WTC11 (cell line): ENCODE measurements around the gene GPRC5C. TPM values are rescaled to one million over a fixed set of nuclear protein-coding genes. Genes with fewer than 3 reads are reported as not detected.

Source experiments
- ATAC-seq: fragments of 200-7000 bp; cut with Tn5 transposase; 2 replicates; pipeline ENCODE4 v1.10.0; 2021; ENCODE audit warnings: mild to moderate bottlenecking, moderate library complexity
- CTCF ChIA-PET: fragments of 300-600 bp; sonication (Branson Sonifier 250); formaldehyde crosslinking; loops from one replicate; lab custom pipeline; 2021; ENCODE audit warnings: antibody characterized with exemption; lab: Charles Lee
- POLR2A ChIA-PET: fragments of 350-600 bp; sonication (Branson Sonifier 250); formaldehyde crosslinking; loops from one replicate; lab custom pipeline; 2021; ENCODE audit warnings: antibody characterized with exemption; lab: Charles Lee
- DNase-seq: peaks from one replicate; pipeline ENCODE4 v3.0.0; 2021; ENCODE audit warnings: low spot score
- H3K27ac Mint-ChIP-seq: 2 replicates; pipeline ENCODE4 v1.8.0; 2021; ENCODE audit warnings: mixed read lengths
- H3K27me3 Mint-ChIP-seq: 2 replicates; pipeline ENCODE4 v1.8.0; 2021; ENCODE audit warnings: low read depth, mild to moderate bottlenecking, moderate library complexity, mixed read lengths
- H3K36me3 Mint-ChIP-seq: 2 replicates; pipeline ENCODE4 v1.8.0; 2021; ENCODE audit warnings: mixed read lengths
- H3K4me1 Mint-ChIP-seq: 2 replicates; pipeline ENCODE4 v1.8.0; 2022; ENCODE audit warnings: mixed read lengths
- H3K4me3 Mint-ChIP-seq: 2 replicates; pipeline ENCODE4 v1.8.0; 2021; ENCODE audit warnings: mild to moderate bottlenecking, moderate library complexity, mixed read lengths
- H3K9me3 Mint-ChIP-seq: 2 replicates; pipeline ENCODE4 v1.8.0; 2021; ENCODE audit warnings: mixed read lengths
- CBFB ChIP-seq: sonication (generic); formaldehyde crosslinking; IDR thresholded peaks from 2 replicates; pipeline ENCODE4 v1.8.1; 2022; ENCODE audit warnings: mild to moderate bottlenecking, low read depth, missing genetic modification reagents
- CREB1 ChIP-seq: sonication (generic); formaldehyde crosslinking; IDR thresholded peaks from 2 replicates; pipeline ENCODE4 v1.8.0; 2023; ENCODE audit warnings: mild to moderate bottlenecking, missing genetic modification reagents
- ESRRA ChIP-seq: sonication (generic); formaldehyde crosslinking; IDR thresholded peaks from 2 replicates; pipeline ENCODE4 v1.8.1; 2022; ENCODE audit warnings: mild to moderate bottlenecking, missing genetic modification reagents, borderline replicate concordance
- FOXP1 ChIP-seq: sonication (generic); formaldehyde crosslinking; IDR thresholded peaks from 2 replicates; pipeline ENCODE4 v1.8.0; 2022; ENCODE audit warnings: missing genetic modification reagents, mild to moderate bottlenecking, moderate library complexity, borderline replicate concordance
- FOXP4 ChIP-seq: sonication (generic); formaldehyde crosslinking; IDR thresholded peaks from 2 replicates; pipeline ENCODE4 v1.8.0; 2022; ENCODE audit warnings: mild to moderate bottlenecking, missing genetic modification reagents
- GABPB1 ChIP-seq: sonication (generic); formaldehyde crosslinking; IDR thresholded peaks from 2 replicates; pipeline ENCODE4 v1.8.1; 2023; ENCODE audit warnings: mild to moderate bottlenecking, missing genetic modification reagents
- GRHL2 ChIP-seq: fragments of 250-450 bp; sonication (Bioruptor Pico); IDR thresholded peaks from 2 replicates; pipeline ENCODE4 v1.8.0; 2022; ENCODE audit warnings: mild to moderate bottlenecking, moderate library complexity; ENCODE audit not compliant: insufficient replicate concordance, severe bottlenecking
- HMGA2 ChIP-seq: fragments of 250-450 bp; sonication (Bioruptor Pico); IDR thresholded peaks from 2 replicates; pipeline ENCODE4 v1.4.0; 2021; ENCODE audit warnings: mild to moderate bottlenecking, moderate library complexity
- JAZF1 ChIP-seq: fragments of 250-450 bp; sonication (Bioruptor Pico); IDR thresholded peaks from 2 replicates; pipeline ENCODE4 v1.9.0; 2021; ENCODE audit warnings: moderate library complexity, mild to moderate bottlenecking, inconsistent platforms
- NR2C2 ChIP-seq: sonication (generic); formaldehyde crosslinking; IDR thresholded peaks from 2 replicates; pipeline ENCODE4 v1.8.0; 2022; ENCODE audit warnings: mild to moderate bottlenecking, missing genetic modification reagents
- OVOL2 ChIP-seq: fragments of 250-450 bp; sonication (Bioruptor Pico); IDR thresholded peaks from 2 replicates; pipeline ENCODE4 v1.9.0; 2021; ENCODE audit warnings: mild to moderate bottlenecking, borderline replicate concordance
- SMAD3 ChIP-seq: sonication (generic); formaldehyde crosslinking; IDR thresholded peaks from 2 replicates; pipeline ENCODE4 v1.8.0; 2022; ENCODE audit warnings: missing genetic modification reagents, mild to moderate bottlenecking, borderline replicate concordance
- TCF7 ChIP-seq: sonication (generic); formaldehyde crosslinking; IDR thresholded peaks from 2 replicates; pipeline ENCODE4 v1.8.0; 2022; ENCODE audit warnings: mild to moderate bottlenecking, low read depth, missing genetic modification reagents, moderate library complexity
- ZNF317 ChIP-seq: sonication (generic); formaldehyde crosslinking; IDR thresholded peaks from 2 replicates; pipeline ENCODE4 v1.8.1; 2023; ENCODE audit warnings: low read depth, mild to moderate bottlenecking, moderate library complexity, missing genetic modification reagents, borderline replicate concordance
- ZNF396 ChIP-seq: fragments of 250-450 bp; sonication (Bioruptor Pico); IDR thresholded peaks from 2 replicates; pipeline ENCODE4 v1.8.0; 2021; ENCODE audit warnings: mild to moderate bottlenecking, moderate library complexity, borderline replicate concordance
- ZNF416 ChIP-seq: fragments of 250-450 bp; sonication (Bioruptor Pico); IDR thresholded peaks from 2 replicates; pipeline ENCODE4 v1.9.0; 2021; ENCODE audit warnings: mild to moderate bottlenecking, inconsistent platforms
- ZNF671 ChIP-seq: fragments of 250-450 bp; sonication (Bioruptor Pico); IDR thresholded peaks from 2 replicates; pipeline ENCODE4 v1.8.0; 2021; ENCODE audit warnings: mild to moderate bottlenecking
- total RNA-seq: library from RNA; stranded (reverse); gene quantifications from 3 replicates; pipeline ENCODE4 v1.2.3, GENCODE V29; 2021
- TF ChIP-seq, protein P1 (sequence below): sonication (generic); formaldehyde crosslinking; IDR thresholded peaks from 2 replicates; pipeline ENCODE4 v1.8.0; 2022; ENCODE audit warnings: mild to moderate bottlenecking, missing genetic modification reagents
- TF ChIP-seq, protein P2 (sequence below): fragments of 250-450 bp; sonication (Bioruptor Pico); IDR thresholded peaks from 2 replicates; pipeline ENCODE4 v1.8.0; 2021; ENCODE audit warnings: mild to moderate bottlenecking
- TF ChIP-seq, protein P3 (sequence below): sonication (generic); formaldehyde crosslinking; IDR thresholded peaks from 2 replicates; pipeline ENCODE4 v1.8.1; 2023; ENCODE audit warnings: mild to moderate bottlenecking, moderate library complexity, missing genetic modification reagents
- TF ChIP-seq, protein P4 (sequence below): sonication (generic); formaldehyde crosslinking; conservative IDR thresholded peaks from 2 replicates; pipeline ENCODE4 v1.8.1; 2022; ENCODE audit warnings: mild to moderate bottlenecking, missing genetic modification reagents

The GPRC5C gene
- total RNA-seq, 1 experiment from 2014 or later: 19.6 TPM

GRCh38 chr17:74419928-74420411 lies 11.9 kb upstream of the GPRC5C start (continued):
- TF ChIP-seq, protein P1, sequence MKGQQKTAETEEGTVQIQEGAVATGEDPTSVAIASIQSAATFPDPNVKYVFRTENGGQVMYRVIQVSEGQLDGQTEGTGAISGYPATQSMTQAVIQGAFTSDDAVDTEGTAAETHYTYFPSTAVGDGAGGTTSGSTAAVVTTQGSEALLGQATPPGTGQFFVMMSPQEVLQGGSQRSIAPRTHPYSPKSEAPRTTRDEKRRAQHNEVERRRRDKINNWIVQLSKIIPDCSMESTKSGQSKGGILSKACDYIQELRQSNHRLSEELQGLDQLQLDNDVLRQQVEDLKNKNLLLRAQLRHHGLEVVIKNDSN (CRISPR knock-in tag): no peak
- TF ChIP-seq, protein P2, sequence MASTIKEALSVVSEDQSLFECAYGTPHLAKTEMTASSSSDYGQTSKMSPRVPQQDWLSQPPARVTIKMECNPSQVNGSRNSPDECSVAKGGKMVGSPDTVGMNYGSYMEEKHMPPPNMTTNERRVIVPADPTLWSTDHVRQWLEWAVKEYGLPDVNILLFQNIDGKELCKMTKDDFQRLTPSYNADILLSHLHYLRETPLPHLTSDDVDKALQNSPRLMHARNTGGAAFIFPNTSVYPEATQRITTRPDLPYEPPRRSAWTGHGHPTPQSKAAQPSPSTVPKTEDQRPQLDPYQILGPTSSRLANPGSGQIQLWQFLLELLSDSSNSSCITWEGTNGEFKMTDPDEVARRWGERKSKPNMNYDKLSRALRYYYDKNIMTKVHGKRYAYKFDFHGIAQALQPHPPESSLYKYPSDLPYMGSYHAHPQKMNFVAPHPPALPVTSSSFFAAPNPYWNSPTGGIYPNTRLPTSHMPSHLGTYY (CRISPR knock-in tag): no peak

DNA sequence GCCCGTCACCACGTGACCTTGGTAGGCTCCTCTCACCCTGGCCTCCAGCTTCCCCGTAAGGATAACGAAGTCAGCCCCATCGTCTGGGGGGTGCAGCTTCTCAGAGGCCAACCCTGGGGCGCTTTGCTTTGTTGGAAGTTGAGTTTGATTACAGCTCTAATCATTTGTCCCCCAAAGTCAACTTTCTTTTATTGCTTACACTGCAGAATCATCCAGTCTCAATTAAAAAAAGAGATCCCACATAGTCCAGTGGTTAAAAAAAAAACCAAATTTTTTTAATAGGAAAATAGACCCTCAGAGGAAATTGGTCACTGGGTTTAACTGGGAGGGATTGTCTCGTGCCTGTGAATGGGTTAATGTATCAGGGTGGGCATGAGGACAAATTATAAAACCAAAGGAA lies 7.8 kb upstream of the GPRC5C start:
- ATAC-seq (no peak), DNase-seq (no peak)
- H3K4me3 Mint-ChIP-seq: no peak overlapping the region
- H3K27ac Mint-ChIP-seq: no peak overlapping the region
- peaks cover 4% of the 10 kb centered on the region for H3K9me3 Mint-ChIP-seq
- peaks cover 21% of the 10 kb centered on the region for H3K4me1 Mint-ChIP-seq
- H3K27me3 Mint-ChIP-seq: peaks cover 5% of the 10 kb centered on the region
- no peak for TF ChIP-seq CREB1 (CRISPR knock-in tag)
- TF ChIP-seq, protein P3, sequence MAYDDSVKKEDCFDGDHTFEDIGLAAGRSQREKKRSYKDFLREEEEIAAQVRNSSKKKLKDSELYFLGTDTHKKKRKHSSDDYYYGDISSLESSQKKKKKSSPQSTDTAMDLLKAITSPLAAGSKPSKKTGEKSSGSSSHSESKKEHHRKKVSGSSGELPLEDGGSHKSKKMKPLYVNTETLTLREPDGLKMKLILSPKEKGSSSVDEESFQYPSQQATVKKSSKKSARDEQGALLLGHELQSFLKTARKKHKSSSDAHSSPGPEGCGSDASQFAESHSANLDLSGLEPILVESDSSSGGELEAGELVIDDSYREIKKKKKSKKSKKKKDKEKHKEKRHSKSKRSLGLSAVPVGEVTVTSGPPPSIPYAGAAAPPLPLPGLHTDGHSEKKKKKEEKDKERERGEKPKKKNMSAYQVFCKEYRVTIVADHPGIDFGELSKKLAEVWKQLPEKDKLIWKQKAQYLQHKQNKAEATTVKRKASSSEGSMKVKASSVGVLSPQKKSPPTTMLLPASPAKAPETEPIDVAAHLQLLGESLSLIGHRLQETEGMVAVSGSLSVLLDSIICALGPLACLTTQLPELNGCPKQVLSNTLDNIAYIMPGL: no peak
- TF ChIP-seq, protein P4, sequence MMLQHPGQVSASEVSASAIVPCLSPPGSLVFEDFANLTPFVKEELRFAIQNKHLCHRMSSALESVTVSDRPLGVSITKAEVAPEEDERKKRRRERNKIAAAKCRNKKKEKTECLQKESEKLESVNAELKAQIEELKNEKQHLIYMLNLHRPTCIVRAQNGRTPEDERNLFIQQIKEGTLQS (CRISPR knock-in tag): no peak
- TF ChIP-seq ZNF317 (CRISPR knock-in tag): no peak
- TF ChIP-seq GABPB1 (CRISPR knock-in tag): no peak
- TF ChIP-seq HMGA2 (CRISPR knock-in tag): no peak
- no peak for TF ChIP-seq SMAD3 (CRISPR knock-in tag)
- TF ChIP-seq NR2C2 (CRISPR knock-in tag): no peak
- no peak for TF ChIP-seq FOXP4 (CRISPR knock-in tag)
- no peak for TF ChIP-seq ESRRA (CRISPR knock-in tag)
- TF ChIP-seq ZNF671: no peak
- no peak for TF ChIP-seq CBFB (CRISPR knock-in tag)
- TF ChIP-seq GRHL2: no peak
- no peak for TF ChIP-seq ZNF396 (CRISPR knock-in tag)
- no peak for TF ChIP-seq OVOL2 (CRISPR knock-in tag)
- no peak for TF ChIP-seq JAZF1 (CRISPR knock-in tag)
- no peak for TF ChIP-seq FOXP1 (CRISPR knock-in tag)
- TF ChIP-seq ZNF416 (CRISPR knock-in tag): no peak
- TF ChIP-seq TCF7 (CRISPR knock-in tag): no peak
- CTCF ChIA-PET: interaction anchor here (1.8 kb wide), 1 partner anchor 44 kb away, joined by 10 read pairs; no protein-coding TSS in a partner anchor
- POLR2A ChIA-PET: interaction anchor here (1.6 kb wide), 1 partner anchor 9 kb away, joined by 4 read pairs; no protein-coding TSS in a partner anchor
- H3K36me3 Mint-ChIP-seq: no peaks in the 10 kb centered on the region
